Measurements from ENCODE around the gene HMCN2. TPM values are rescaled to one million over a fixed set of nuclear protein-coding genes. Genes with fewer than 3 reads are reported as not detected.

HMCN2 gene
- polyA plus RNA-seq, 3 donors, result 1.2 to 1.8 (median 1.6) TPM

DNA sequence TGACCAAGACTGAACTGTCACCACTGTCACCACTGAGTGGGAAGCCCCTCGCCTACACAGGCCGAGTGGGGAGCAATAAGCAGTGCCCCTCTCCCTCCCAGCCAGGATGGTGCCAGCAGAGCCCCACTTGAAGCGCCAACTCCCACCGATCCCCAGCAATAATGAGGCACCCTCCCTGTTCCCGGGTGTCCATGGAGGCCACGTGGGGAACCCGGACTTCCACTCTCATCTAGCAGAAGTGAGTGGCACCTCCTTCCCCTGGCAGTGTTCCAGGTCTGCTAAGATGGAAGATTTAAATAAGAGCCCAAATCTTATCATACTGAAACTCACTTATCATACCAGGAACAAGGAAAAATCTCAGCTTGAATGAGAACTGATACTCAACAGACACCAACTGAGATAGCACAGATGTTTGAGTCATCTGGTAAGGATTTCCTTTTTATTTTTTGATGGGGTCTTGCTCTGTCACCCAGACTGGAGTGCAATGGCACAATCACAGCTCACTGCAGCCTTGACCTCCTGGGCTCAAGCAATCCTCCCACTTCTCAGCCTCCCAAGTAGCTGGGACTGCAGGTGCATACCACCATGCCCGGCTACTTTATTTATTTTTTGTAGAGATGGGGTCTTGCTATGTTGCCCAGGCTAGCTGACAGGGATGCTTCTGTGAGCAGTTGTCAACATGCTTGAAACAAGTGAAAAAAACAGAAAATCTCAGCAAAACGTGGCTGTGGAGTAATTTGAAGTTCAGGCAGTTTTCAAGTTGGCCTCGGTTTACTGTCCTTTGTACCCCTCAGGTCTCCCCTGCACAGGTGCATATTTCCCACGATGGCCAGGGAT, 149.6 kb downstream of the HMCN2 start:
- DNase-seq, result no peak

DNA sequence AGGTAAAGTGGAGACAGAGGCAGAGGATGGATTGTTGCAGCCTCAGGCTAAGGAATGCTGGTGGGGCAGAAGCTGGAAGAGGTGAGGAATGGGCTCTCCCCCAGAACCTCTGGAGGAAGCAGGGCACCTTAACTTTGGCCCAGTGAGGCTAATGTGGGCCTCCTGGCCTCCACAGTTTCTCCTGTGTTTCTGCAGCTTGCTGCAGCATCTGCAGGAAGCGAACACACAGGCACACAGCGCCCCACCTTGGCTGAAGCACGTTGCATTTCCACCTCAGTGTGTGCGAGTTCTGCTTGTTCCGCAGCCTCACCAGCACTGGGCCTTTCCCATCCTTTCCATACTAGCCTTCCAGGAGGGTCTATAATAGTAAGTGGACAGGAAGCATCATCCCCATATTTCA, 152.0 kb downstream of the HMCN2 start:
- DNase-seq, result no peak

DNA sequence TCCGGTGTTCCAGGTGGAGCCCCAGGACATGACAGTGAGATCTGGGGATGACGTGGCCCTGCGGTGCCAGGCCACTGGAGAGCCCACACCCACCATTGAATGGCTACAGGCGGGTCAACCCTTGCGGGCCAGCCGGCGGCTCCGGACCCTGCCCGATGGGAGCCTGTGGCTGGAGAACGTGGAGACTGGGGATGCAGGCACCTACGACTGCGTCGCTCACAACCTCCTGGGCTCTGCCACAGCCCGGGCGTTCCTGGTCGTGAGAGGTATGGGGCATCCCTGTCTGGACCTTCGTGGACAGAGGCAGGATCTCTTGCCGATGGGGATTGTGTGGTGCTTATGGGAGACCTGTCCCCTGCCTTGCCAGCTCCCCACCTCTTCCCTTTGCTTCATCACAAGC, 153.2 kb downstream of the HMCN2 start:
- DNase-seq, result no peak

DNA sequence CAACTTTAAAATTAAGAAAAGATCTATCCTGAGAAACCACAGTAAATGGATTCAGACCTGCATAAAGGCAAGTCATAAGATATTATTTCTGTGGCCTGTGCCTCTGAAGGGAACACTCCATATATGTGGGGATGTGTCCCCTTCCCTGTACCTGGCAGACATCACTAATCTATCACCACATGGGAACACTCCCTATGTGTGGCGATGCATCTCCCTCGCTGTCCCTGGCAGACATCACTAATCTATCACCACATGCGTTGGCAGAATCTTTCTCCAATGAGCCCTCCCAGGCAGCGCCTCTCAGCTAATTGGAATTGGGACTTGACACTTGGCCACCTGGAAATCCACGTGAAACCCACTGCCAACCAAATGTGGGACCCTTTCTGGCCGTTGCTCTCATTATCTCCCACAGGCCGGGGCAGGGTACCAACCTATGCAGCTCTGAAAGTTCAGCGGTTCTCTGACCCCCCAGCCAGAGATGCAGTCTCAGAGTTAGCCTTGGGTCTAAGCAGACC, 154.0 kb downstream of the HMCN2 start:
- no peak for DNase-seq

DNA sequence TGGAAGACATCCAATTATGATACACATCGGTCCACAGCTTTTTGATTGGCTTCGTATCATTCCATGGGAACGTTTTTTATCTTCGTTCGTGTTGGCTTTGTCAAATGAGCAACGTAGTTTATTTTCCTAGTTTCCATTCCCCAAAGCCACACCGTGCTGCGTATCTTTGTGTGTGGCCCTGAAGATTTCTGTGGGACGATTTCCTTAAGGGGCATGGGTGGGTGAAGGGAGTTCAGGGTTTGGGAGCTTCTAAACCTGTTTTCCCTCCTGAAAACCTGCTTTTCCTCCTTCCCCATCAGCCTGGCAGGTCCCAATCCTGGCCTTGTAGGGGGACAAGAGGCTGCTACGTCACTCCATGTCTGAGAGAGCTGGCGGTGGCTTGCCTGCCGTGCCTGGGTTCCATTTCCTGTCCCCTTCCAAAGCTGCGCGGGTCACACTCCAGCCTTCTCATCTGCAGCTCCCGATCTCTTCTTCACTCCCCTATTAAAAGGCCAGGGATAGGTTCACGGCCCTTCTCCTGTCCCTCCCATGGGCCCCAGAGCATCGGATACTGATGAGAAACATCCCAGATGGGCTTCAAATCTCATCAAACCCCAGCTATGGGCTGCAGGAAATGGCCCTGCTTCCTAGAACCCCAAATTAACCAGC, 155.7 kb downstream of the HMCN2 start:
- no peak for DNase-seq

DNA sequence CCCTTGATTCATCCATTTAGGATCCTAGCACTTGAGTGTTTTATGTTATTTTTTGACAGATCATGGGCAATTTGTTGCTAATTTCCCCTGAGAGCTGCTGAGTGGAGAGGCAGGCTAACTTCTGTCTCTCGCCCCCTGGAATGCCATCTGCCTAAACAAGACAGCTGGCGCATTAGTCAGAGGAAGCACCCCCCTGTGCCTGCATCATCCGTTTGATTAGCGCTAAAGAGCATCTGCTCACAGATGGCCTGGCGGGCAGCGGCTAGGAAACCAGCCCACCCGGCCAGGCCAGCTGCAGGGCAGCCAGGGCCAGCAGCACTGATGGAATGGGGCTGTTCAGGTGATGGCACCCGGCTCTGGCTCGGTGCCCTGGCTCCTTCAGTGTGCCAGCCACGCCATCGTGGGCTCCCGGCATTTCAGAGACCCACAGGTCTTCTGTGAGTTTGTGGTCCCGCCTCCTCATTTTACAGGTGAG, 156.3 kb downstream of the HMCN2 start:
- no peak for DNase-seq

DNA sequence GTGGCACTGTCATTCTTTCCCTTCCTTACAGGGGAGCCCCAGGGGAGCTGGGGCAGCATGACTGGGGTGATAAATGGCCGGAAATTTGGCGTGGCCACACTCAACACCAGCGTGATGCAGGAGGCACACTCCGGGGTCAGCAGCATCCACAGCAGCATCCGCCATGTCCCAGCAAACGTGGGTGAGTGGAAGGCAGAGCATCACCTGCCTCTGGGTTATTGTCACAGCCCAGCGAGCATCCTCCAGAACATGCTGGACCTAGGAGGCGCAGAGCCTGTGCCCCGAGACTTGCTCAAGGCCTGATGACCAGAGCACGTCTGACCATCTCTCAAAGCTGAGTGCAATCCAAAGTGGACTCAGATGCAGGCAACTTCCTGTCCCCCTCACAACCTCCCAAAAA, 157.0 kb downstream of the HMCN2 start:
- DNase-seq, result no peak

DNA sequence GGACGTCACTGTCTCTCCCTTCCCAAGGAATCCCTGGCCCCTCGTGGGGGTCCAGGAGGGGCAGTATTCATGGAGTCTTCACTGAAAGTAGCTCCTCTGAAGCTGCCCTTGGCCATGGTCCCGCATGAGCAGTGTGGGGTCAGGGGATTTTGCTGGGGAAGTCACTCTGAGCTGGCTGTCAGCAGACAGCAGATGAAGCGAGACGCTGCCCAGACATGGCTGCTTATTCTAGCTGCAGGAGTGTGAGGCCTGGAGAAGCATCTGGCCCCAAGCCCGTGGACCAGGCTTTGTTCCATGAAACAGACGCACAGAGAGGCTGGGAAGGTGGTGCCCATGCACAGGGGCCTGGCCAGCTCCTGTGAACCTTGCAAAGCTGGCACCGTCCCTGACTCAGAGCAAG, 157.7 kb downstream of the HMCN2 start:
- DNase-seq, result no peak

DNA sequence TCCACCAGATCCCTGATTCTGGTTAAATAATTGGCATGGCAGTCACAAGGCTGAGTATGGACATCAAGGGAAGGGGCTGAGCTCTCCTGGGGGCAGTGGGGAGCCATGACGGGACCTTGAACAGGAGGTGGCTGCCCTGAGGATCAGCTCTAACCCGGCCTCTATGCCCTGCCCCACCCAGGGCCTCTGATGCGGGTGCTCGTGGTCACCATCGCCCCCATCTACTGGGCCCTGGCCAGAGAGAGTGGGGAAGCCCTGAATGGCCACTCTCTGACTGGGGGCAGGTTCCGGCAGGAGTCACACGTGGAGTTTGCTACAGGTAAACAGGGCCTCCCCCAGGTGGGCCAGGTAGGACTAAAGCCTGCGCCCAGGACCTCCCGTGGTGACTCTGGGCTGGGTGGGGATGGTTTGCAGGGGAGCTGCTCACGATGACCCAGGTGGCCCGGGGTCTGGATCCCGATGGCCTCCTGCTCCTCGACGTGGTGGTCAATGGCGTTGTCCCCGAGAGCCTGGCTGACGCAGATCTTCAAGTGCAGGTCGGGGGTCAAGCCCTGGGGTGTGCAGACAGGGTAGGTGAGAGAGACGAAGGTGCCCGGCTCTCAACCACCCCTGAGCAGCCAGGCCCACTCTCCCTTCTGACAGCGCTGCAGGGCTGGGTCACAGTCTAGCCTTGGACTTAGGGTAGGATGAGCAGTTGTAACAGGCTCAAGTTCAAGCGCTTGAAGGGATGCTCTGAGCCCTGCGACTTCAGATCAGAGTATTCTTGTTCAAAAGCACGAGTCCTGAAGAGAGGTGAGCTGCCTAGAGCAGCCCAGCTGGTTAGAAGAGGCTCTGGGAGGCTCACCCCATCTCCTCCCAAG, 159.3 kb downstream of the HMCN2 start:
- no peak for DNase-seq

DNA sequence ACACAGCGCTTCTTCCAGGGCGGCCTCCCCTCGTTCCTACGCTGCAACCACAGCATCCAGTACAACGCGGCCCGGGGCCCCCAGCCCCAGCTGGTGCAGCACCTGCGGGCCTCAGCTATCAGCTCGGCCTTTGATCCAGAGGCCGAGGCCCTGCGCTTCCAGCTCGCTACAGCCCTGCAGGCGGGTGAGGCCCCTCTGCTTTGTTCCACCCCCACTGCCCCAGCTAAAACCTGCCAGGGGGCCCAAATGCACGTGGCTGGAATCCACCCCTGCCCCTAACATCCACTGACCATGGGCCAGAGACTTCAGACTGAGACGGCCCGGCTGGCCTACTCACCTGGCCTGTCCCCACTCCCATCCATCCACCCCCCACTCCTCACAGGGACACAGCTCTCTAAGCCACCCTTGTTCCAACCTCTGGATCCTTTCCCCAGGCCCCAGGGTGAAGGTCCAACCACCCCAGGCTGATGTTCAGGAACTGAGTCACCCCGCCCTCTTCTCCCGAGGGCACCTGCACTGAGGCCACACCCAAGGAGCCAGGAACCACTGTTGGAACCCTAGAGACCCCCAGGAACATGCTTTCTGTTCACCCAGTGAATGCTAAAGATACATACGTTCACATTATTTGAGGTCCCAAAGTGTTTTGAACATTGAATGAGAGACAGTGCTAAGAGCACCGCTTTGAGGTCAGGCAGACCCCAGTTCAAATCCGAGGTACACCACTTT, 160.3 kb downstream of the HMCN2 start:
- no peak for DNase-seq

DNA sequence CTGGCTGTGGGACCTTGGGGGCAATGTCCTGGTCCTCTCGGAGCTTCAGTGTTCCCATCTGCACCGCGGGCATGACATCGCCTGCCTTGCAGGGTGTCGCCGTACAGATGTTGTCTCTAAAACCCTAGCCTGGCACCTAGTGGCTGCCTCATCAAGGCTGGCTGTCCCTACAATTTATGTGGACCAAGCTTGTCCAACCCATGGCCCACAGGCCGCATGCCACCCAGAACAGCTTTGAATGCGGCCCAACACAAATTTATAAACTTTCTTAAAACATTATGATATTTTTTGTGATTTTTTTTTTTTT, 160.9 kb downstream of the HMCN2 start:
- DNase-seq, result no peak

DNA sequence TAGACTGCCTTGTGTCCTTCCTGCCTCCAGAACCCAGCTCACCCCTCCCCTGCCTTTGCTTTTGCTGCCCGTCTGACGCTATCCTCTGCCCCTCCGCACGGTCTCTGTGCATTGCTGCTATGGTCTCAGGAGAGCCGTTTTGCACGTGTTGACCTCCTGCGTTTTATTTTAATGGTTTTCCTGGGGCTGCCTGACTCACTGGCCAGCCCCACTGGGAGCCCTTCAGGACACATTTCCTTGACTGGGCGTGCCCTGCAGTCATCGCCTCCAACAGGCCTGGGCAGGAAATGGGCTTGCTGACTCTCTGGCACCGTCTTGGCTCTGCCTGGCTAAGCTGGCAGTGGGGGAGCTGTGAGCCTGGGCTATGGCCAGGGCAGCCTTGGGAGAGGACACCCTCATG, 161.3 kb downstream of the HMCN2 start:
- no peak for DNase-seq

DNA sequence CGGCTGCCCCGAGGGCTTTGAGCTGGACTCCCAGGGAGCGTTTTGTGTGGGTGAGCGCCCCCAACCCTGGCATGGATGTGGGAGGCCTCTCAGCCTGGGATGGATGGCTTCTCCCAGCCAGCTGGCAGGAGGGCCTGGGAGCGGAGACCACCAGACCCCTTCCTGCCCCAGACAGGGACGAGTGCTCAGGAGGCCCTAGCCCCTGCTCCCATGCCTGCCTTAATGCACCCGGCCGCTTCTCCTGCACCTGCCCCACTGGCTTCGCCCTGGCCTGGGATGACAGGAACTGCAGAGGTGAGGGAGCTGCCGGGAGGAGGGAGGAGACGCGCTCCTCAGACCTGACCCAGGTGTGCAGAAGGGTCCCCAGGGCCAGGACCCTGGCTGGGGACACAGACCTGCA, 161.8 kb downstream of the HMCN2 start:
- DNase-seq, result no peak

DNA sequence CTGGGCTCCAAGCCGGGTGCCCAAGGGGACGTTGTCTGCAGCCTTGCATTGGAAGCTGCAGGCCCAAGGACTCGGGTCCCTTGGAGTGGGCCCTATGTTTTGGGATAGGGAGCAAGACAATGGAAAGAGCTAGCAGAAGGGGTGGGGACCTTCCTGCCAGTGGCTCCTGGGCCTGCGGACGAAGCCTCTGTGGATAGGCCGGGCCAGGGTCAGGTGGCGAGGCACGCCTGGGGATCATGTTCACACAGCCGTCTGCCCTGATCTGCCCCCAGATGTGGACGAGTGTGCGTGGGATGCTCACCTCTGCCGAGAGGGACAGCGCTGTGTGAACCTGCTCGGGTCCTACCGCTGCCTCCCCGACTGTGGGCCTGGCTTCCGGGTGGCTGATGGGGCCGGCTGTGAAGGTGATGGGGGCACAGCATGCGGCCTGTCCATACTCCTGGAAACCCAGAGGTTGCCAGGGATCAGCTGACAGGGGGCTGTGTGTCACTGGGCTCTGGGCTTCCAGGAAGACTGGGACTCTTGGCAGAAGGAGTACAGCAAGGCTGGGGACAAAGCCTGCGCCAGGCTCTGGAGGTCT, 162.6 kb downstream of the HMCN2 start:
- no peak for DNase-seq

DNA sequence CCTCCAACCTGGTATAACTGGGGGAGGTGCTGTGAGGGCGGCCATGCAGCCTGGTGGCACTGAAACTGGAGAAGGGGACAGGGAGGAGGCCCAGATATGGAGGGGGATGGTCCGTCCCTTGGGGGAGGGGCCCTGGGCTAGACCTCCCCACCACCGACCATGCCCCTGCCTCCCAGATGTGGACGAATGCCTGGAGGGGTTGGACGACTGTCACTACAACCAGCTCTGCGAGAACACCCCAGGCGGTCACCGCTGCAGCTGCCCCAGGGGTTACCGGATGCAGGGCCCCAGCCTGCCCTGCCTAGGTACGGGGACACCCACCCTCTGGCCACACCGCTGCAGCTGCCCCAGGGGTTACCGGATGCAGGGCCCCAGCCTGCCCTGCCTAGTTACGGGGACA, 163.8 kb downstream of the HMCN2 start:
- DNase-seq, result no peak

DNA sequence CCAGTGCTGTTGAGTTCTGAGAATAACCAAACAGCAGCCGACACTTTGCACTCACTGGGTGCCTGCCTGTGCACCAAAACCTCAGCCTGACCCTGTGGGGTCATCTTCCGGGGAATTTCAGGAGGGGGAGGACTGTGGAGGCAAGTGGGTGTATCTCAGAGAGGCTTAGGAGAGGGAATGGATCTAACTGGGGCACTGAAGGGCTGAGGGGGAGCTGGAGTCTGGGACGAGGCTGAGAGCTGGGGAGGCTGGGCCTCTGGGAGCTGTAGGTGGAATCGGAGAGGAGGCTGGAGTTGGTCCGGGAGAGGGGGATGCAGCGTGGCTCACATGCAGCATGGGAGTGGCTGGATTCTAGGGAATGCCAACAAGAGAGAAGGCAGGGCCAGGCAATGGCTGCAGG, 164.3 kb downstream of the HMCN2 start:
- DNase-seq, result no peak

DNA sequence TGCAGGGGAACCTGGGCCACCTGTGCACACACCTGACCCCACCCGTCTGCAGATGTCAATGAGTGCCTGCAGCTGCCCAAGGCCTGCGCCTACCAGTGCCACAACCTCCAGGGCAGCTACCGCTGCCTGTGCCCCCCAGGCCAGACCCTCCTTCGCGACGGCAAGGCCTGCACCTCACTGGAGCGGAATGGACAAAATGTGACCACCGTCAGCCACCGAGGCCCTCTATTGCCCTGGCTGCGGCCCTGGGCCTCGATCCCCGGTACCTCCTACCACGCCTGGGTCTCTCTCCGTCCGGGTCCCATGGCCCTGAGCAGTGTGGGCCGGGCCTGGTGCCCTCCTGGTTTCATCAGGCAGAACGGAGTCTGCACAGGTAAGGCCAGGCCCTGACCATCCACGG, 164.7 kb downstream of the HMCN2 start:
- DNase-seq, result no peak

DNA sequence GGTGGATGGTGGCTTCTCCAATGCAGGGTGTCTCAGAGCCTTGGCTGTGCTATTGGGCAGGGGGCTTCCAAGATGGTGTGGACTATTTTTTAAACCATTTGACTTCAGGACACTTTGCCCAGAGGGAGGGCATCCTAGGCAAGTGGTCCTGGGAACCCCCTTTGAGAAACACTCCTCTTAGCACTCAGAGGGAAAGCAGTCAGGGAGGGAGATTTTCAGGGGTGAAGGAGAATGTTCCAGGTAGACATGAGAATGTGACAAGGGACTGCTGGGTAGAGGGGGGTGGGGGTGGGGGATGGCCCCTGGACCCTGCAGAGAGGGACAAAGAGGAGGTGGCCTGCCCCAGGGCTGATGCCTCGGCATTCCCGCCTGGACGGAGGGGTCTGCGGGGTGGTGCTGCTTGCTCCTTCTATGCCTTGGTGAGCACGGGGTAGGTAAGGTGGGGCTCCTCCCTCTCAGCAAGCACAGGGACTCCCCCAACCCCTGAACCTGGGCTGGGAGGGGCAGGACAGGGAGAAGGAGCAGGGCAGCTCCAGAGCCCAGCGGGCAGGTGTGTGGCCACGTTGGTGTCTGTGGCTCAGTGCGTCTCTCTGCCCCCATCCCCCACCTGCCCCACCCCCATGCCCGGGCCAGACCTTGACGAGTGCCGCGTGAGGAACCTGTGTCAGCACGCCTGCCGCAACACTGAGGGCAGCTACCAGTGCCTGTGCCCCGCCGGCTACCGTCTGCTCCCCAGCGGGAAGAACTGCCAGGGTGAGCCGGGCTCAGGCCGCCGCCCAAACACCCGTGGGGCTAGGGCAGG, 165.4 kb downstream of the HMCN2 start:
- DNase-seq, result no peak

DNA sequence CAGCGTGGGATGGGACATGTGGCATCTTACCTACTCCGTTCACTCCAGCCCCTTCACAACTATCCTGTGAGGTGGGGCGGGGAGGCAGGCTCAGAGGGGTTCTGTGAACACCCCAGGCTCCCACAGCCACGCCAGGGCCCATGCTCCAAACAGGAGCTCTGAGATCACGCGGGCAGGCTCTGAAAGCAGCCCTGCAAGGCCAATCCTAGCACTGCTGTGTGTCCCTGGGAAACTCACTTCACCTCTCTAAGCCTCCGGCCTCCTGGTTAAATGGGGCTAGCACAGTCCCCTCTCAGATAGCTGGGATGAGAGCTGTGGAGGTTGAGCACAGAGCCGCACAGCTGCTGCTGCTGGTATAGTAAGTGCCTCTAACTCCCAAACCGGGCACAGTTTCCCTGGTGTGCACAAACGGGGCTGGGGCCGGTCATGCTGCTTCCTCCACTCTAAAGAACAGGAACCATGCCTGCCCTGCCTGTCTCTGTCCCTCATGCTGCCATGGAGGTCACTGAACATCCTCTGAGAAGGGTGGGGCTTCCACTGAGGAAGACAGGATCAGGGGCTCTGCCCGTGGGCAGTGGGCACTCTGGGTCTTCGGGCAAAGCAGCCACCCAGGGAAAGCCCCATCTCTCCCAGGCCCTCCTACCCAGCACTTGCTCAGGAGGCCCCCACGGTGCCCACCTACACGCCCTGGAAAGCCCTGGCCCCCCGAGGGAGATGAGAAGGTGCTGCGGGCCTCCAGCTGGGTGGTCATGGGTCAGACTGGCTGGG, 166.2 kb downstream of the HMCN2 start:
- DNase-seq, result no peak

DNA sequence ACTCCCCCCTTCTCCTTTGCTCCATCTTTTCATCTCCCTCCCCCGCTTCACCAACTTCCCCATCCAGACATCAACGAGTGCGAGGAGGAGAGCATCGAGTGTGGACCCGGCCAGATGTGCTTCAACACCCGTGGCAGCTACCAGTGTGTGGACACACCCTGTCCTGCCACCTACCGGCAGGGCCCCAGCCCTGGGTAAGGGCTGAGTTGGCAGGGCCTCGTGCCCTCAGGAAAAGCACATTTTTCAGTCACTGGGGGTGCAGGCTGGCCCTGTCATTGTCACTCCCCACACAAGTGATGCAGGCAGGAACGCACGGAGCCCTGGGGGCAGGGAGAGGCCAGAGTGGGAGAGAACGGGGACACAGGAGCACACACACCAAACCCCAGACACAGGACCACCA, 166.8 kb downstream of the HMCN2 start:
- DNase-seq, result no peak

Data from renal pelvis (tissue), 4 donors.